22Rv1 (cell line): ENCODE results near the gene COL25A1.

Source experiments
- H3K27ac ChIP-seq: fragments of 450-650 bp; 2 replicates; pipeline ENCODE4 v1.5.1; 2017
- CTCF ChIP-seq: fragments of 450-650 bp; IDR thresholded peaks from 2 replicates; pipeline ENCODE4 v1.5.1; 2017; ENCODE audit warnings: mild to moderate bottlenecking
- ZFX ChIP-seq: fragments of 450-650 bp; IDR thresholded peaks from 2 replicates; pipeline ENCODE4 v1.6.1; 2017; ENCODE audit warnings: antibody characterized with exemption, borderline replicate concordance

Gene COL25A1

GRCh38 chr4:109303140-109303496 is 660 bp upstream of the COL25A1 start:
- TF ChIP-seq CTCF (no peak), ZFX (no peak)
- H3K27ac ChIP-seq, result no peak overlapping the region

DNA sequence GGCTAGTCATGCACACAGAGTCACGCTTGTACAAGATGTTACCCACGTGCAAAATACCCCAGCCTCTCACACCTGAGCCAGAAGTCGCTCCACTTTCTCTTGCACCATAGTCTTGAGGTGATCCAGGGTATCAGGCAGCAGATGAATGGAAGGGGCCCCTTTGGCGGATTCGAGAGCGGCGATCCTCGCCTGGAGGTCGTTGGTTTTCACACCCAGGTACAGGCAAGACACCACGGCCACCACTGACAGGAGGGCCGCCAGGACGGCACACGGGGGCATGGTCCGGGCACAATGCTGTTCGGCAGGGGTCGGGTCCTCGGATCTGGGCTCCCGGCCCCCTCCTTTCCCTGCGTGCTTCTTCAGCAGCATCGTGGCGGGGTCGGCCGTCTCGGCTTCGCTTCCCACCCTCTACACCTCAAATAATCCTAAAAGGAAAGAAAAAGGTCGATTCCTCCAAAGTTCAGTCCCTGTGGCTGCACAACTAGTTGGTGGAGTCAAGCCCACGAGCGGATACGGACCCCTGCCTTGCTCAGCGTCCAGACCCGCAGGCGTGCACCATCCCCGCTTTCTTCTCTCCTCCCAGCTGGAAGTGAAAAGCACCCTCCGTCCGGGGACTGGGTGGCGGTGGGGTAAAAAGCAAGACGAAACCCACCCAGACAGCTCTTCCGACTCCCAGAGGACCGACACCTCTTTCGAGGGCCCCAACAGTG is 652 bp downstream of the COL25A1 start:
- no peak overlapping the region for H3K27ac ChIP-seq
- TF ChIP-seq ZFX, result no peak
- TF ChIP-seq CTCF, result no peak

GRCh38 chr4:109298279-109299010 is 4.0 kb downstream of the COL25A1 start:
- H3K27ac ChIP-seq, result no peak overlapping the region
- peak; percentile 79 for TF ChIP-seq CTCF
- no peak for TF ChIP-seq ZFX

- no peak for TF ChIP-seq ZFX
- no peak overlapping the region for H3K27ac ChIP-seq
Measured at GRCh38 chr4:109296527-109296926, 5.9 kb downstream of the COL25A1 start.

- TF ChIP-seq ZFX (no peak), CTCF (no peak)
- H3K27ac ChIP-seq, result no peak overlapping the region
Measured at GRCh38 chr4:109295081-109295480, 7.4 kb downstream of the COL25A1 start.

GRCh38 chr4:109294468-109295020 is 7.9 kb downstream of the COL25A1 start:
- H3K27ac ChIP-seq, result no peak overlapping the region
- TF ChIP-seq ZFX (no peak), CTCF (no peak)

DNA sequence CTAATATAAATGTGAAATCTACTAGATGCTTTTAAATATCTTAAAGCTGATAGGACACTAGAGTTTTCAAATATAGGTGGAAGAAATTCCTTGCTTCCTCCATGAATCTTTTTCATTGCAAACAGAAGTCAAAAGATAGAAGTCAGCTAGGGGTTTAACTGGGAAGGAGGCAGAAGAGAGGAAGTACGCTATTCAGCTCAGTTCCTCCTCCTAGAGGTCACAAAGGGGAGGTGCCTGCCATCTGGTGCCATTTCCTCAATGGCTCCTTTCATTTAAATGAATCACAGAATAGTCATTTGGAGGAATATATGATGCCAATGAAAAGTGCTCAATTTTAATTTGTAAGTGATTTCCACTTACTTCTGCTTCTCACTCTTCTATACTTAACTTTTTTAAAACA is 8.5 kb downstream of the COL25A1 start:
- TF ChIP-seq CTCF (peak; percentile 72), ZFX (no peak)
- no peak overlapping the region for H3K27ac ChIP-seq
